Fibroblast of mammary gland (primary cell): ENCODE measurements around the gene CACNA1C.

Experiments used
- DNase-seq: peaks from one replicate; pipeline ENCODE4 v3.0.0-alpha.2; 2010; ENCODE audit warnings: low read depth
- H3K4me3 ChIP-seq: 2 replicates; pipeline ENCODE4 v1.5.1; 2011; ENCODE audit warnings: low read depth, mild to moderate bottlenecking, low read length, moderate library complexity; ENCODE audit not compliant: control insufficient read depth
- CTCF ChIP-seq: conservative IDR thresholded peaks from 2 replicates; pipeline ENCODE4 v1.5.1; 2011; ENCODE audit warnings: low read depth, low read length, inconsistent platforms; ENCODE audit not compliant: control insufficient read depth, insufficient read depth

CACNA1C gene

DNA sequence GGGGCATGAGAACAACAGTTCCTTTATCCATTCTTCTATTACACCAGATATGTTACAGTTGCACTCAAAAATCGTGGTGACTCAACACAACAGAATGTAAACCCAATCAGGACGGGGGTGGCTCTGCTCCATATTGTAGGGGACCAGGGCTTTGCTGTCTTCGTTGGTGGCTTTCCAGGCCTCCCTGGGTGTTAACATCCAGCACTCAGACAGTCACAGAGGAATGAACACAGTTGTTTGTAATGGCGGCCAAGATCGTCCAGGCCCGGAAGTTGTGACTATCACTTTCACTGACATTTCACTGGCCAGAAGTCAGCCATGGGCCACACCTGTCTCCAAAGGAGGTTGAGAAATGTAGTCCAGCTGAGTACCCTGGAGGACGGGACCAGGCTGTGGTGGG, 204.1 kb downstream of the CACNA1C start:
- TF ChIP-seq CTCF = no peak
- DNase-seq = peak; percentile 43
- no peak overlapping the region for H3K4me3 ChIP-seq

DNA sequence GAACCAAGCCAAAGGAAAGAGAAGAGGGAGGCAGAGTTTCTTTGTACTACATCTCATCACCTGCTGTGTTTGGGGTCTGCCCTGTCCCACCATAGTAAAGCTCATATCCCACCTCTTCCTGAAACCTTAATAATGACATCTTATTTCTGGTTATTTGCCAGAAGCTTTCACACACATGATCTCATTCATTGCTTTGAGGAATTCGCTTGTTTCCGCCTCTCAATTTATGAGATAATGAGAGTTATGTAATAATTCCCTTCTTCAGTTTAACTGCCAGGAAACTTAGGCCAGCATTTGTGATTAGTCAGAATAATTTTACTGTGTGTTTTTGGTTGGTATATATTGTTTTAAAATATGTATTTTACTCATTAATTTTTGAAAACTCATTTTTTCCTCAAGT, 205.2 kb downstream of the CACNA1C start:
- no peak for TF ChIP-seq CTCF
- no peak overlapping the region for H3K4me3 ChIP-seq
- DNase-seq = no peak

GRCh38 chr12:2259369-2259768, 206.6 kb downstream of the CACNA1C start:
- H3K4me3 ChIP-seq = no peak overlapping the region
- no peak for TF ChIP-seq CTCF
- DNase-seq = no peak

GRCh38 chr12:2260441-2260840, 207.7 kb downstream of the CACNA1C start:
- no peak for DNase-seq
- TF ChIP-seq CTCF = no peak
- H3K4me3 ChIP-seq = no peak overlapping the region

DNA sequence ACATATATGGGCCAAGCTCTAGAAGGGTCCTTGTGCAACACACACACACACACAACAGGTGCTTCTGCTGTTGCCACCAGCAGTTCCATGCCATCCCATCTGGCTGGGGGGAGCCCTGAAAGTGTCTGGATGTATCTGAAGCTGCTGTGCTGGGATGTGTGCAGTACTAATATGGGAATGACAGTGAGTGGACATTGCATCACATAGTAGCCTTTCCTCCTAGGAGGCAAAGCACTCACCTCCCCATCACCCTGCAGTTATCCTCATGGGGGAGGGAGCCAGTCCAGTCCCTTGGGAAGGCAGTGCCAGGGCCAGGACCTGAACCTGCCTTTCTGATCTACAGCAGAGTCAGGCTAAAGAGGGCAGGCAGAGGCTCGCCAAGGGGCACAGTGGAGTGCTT, 208.9 kb downstream of the CACNA1C start:
- TF ChIP-seq CTCF = no peak
- DNase-seq = no peak
- H3K4me3 ChIP-seq = no peak overlapping the region

- no peak for TF ChIP-seq CTCF
- DNase-seq = no peak
- H3K4me3 ChIP-seq = no peak overlapping the region
These were observed 209.7 kb downstream of the CACNA1C start for GRCh38 chr12:2262449-2262848.

DNA sequence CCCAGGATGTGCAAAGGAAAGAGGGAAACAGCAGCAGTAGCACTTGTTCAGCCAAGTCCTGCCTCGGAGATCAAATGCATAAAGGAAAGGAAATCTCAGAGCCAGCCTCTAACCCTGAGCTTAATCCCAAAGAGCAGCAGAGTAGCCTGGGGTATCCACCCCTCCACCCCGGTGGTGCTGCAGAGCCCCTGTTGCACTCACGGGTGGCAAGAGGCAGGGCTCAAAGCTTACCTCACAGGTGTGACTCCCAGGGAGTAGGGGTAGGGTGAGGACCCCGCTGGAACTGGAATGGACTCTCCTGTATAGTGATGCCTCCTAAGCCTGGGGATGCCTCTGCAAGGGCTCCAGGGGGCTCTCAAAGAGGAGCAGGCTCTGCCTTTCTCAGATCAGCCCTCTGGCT, 211.1 kb downstream of the CACNA1C start:
- no peak for TF ChIP-seq CTCF
- H3K4me3 ChIP-seq = no peak overlapping the region

More for the DNA sequence above, 211.1 kb downstream of the CACNA1C start:
- no peak for DNase-seq
